ENCODE results near the gene TMCC2.
A peak's percentile ranks its signal among the peaks of the same experiment; 100 is the strongest.
"Not testable (repeated sequence)": the region's sequence is repeated elsewhere in the genome, so short reads cannot be mapped to it uniquely, and the experiment has no call there.

TMCC2 gene

GRCh38 chr1:205275916-205276688 is 48.4 kb downstream of the TMCC2 start:
- H3K27ac ChIP-seq (ENCODE audit: low read depth, low read length) = no peak overlapping the region
- H3K36me3 ChIP-seq (ENCODE audit: control insufficient read depth in 1 of 2, insufficient read depth in 2 of 2, low read length in 2 of 2) = no peaks in the 10 kb centered on the region
- H3K27me3 ChIP-seq (ENCODE audit: control insufficient read depth in 1 of 2, insufficient read depth in 2 of 2, low read length in 2 of 2) = no peaks in the 10 kb centered on the region
- peaks cover 7 to 13% of the 10 kb centered on the region in 2 donors for H3K4me1 ChIP-seq (ENCODE audit: control insufficient read depth in 1 of 2, insufficient read depth in 2 of 2, low read length in 2 of 2)
- no peak overlapping the region for H3K4me3 ChIP-seq (ENCODE audit: low read depth in 1 of 2, low read length in 2 of 2)
- no peaks in the 10 kb centered on the region for H3K9me3 ChIP-seq (ENCODE audit: control insufficient read depth in 1 of 2, low read length in 2 of 2)
- H3K9ac ChIP-seq (ENCODE audit: low read depth in 1 of 2, low read length in 2 of 2) = no peak overlapping the region

DNA sequence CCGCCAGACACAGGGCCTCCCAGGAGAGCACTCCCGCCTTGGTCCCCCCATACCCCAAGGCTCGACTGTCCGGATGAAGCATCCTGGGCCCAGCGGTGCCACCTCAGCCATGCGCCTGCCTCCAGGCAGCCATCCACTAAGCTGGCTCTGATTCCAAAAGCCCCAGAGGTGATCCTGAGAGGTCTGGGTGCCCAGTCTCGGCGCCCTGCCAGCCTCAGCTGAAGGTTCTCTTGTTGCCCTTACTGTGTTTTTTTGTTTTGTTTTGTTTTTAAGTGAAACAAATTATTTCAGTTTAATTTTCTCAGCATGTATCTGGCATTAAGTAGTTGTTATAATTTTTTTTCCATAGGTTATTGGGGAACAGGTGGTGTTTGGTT is 48.9 kb downstream of the TMCC2 start:
- Histone ChIP-seq H3K36me3 (ENCODE audit: control insufficient read depth in 1 of 2, insufficient read depth in 2 of 2, low read length in 2 of 2) (no peaks in the 10 kb centered on the region), H3K9ac (ENCODE audit: low read depth in 1 of 2, low read length in 2 of 2) (no peak overlapping the region), H3K4me3 (ENCODE audit: low read depth in 1 of 2, low read length in 2 of 2) (no peak overlapping the region), H3K27me3 (ENCODE audit: control insufficient read depth in 1 of 2, insufficient read depth in 2 of 2, low read length in 2 of 2) (no peaks in the 10 kb centered on the region), H3K4me1 (ENCODE audit: control insufficient read depth in 1 of 2, insufficient read depth in 2 of 2, low read length in 2 of 2) (peaks cover 5 to 13% of the 10 kb centered on the region in 2 donors), H3K27ac (ENCODE audit: low read depth, low read length) (no peak overlapping the region), H3K9me3 (ENCODE audit: control insufficient read depth in 1 of 2, low read length in 2 of 2) (no peaks in the 10 kb centered on the region)

DNA sequence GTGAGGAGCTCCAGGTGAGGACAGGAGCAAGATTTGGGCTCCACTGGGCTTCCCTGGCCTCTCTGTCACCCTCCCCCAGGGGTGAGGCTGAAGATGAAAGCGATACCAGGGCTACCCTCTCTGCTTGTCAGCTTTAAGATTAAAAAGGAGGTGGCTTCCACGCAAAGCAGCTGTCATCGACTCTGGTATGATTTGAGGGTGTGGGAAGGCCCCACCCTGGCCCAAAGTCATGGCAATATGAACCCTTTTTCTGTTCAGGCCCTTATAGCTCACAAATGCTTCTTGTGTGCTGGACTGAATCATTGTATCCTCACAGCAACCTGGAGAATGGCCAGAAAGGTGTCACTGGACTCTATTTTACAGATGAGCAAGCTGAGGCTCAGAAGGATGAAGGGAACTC is 52.2 kb downstream of the TMCC2 start:
- H3K9ac ChIP-seq (ENCODE audit: low read depth in 1 of 2, low read length in 2 of 2) = no peak overlapping the region
- no peaks in the 10 kb centered on the region for H3K27me3 ChIP-seq (ENCODE audit: control insufficient read depth in 1 of 2, insufficient read depth in 2 of 2, low read length in 2 of 2)
- no peak overlapping the region for H3K27ac ChIP-seq (ENCODE audit: low read depth, low read length)
- H3K9me3 ChIP-seq (ENCODE audit: control insufficient read depth in 1 of 2, low read length in 2 of 2) = no peaks in the 10 kb centered on the region
- H3K4me3 ChIP-seq (ENCODE audit: low read depth in 1 of 2, low read length in 2 of 2) = no peak overlapping the region
- no peaks in the 10 kb centered on the region for H3K36me3 ChIP-seq (ENCODE audit: control insufficient read depth in 1 of 2, insufficient read depth in 2 of 2, low read length in 2 of 2)
- peaks cover 14% of the 10 kb centered on the region in 2 donors for H3K4me1 ChIP-seq (ENCODE audit: control insufficient read depth in 1 of 2, insufficient read depth in 2 of 2, low read length in 2 of 2)

GRCh38 chr1:205280666-205281395 is 53.1 kb downstream of the TMCC2 start:
- H3K27ac ChIP-seq (ENCODE audit: low read depth, low read length) = not testable (repeated sequence)
- peaks cover 20% of the 10 kb centered on the region in 2 donors for H3K4me1 ChIP-seq (ENCODE audit: control insufficient read depth in 1 of 2, insufficient read depth in 2 of 2, low read length in 2 of 2)

DNA sequence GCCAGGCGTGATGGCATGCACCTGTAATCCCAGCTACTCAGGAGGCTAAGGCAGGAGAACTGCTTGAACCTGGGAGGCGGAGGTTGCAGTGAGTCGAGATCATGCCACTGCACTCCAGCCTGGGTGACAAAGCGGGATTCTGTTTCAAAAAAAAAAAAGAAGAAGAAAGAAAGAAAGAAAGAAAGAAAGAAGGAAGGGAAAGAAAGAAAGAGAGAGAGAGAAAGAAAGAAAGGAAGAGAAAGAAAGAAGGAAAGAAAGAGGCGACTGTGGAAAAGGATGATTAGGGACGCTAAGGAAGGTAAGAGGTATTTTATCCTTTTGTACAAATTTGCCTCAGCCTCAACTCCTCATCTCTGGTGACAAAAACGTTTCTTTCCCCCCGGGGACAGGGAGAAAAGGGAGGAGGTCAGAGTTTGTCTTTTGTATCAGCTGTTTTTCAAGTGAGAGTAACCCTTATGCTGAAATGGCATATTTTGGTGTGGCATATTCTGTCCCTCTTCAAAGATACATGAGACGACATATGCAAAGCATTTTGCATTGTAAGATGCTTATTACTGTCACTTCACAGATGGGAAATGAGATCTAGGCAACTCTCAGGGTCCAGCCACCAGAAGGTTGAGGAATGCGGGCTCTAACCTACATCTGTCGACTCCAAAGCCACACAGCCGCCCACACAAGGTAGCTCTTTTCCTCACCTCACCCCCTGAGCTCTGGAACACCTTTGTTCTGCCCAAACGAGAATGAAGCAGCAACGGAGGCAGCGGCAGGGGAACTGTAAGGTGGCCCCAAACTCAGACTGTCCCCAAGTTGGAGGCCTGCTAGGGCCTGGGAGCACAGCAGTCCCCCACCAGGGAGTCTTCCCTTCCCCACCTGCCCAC is 55.8 kb downstream of the TMCC2 start:
- Histone ChIP-seq H3K9me3 (ENCODE audit: control insufficient read depth in 1 of 2, low read length in 2 of 2) (no peaks in the 10 kb centered on the region), H3K4me3 (ENCODE audit: low read depth in 1 of 2, low read length in 2 of 2) (no peak overlapping the region), H3K9ac (ENCODE audit: low read depth in 1 of 2, low read length in 2 of 2) (peak overlapping the region in 1 of 2 donors; percentile 8), H3K36me3 (ENCODE audit: control insufficient read depth in 1 of 2, insufficient read depth in 2 of 2, low read length in 2 of 2) (no peaks in the 10 kb centered on the region), H3K27ac (ENCODE audit: low read depth, low read length) (no peak overlapping the region), H3K27me3 (ENCODE audit: control insufficient read depth in 1 of 2, insufficient read depth in 2 of 2, low read length in 2 of 2) (no peaks in the 10 kb centered on the region), H3K4me1 (ENCODE audit: control insufficient read depth in 1 of 2, insufficient read depth in 2 of 2, low read length in 2 of 2) (peaks cover 44 to 45% of the 10 kb centered on the region in 2 donors)

More at GRCh38 chr1:205280666-205281395, 53.1 kb downstream of the TMCC2 start:
- not testable (repeated sequence) for H3K4me3 ChIP-seq (ENCODE audit: low read depth in 1 of 2, low read length in 2 of 2); H3K36me3 ChIP-seq (ENCODE audit: control insufficient read depth in 1 of 2, insufficient read depth in 2 of 2, low read length in 2 of 2); H3K9me3 ChIP-seq (ENCODE audit: control insufficient read depth in 1 of 2, low read length in 2 of 2); H3K9ac ChIP-seq (ENCODE audit: low read depth in 1 of 2, low read length in 2 of 2); H3K27me3 ChIP-seq (ENCODE audit: control insufficient read depth in 1 of 2, insufficient read depth in 2 of 2, low read length in 2 of 2)

DNA sequence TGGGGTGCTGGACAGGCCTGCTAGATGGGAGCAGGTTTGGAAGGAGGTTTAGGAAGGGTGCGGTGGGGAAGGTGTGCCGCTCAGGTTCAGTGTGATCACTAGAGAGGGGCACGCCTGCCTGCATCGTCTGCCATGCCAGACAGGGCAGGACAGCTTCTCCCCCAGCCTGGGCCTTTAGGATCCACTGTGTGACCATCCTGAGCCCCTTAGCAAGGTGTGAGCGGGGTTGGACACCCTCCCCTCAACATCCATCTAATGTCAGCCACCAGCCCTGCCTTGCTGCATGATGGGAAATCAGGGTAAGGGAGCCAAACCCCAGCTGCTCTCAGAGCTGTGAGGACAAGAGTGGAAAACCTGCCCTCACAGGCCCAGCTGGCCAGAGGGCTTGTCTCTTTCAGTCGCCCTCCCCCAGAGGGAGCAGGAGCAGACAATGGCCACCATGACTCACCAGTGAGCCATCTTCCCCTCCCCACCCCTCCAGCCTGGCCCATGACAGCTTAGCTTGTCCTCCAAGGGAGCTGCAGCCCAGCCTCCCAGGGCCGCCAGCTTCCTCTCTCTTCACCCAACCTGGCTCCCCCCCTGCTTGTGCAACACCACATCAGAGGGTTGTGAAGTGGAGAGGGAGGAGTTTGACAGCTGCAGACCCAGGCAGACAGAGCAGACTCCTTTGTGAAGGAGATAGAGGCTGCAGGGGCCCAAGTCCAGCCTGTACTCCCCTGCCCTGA is 56.8 kb downstream of the TMCC2 start:
- Histone ChIP-seq H3K4me1 (ENCODE audit: control insufficient read depth in 1 of 2, insufficient read depth in 2 of 2, low read length in 2 of 2) (peaks cover 44 to 45% of the 10 kb centered on the region in 2 donors), H3K9ac (ENCODE audit: low read depth in 1 of 2, low read length in 2 of 2) (peak overlapping the region; percentile 8 to 47), H3K27me3 (ENCODE audit: control insufficient read depth in 1 of 2, insufficient read depth in 2 of 2, low read length in 2 of 2) (no peaks in the 10 kb centered on the region), H3K4me3 (ENCODE audit: low read depth in 1 of 2, low read length in 2 of 2) (peak overlapping the region in 1 of 2 donors; percentile 3), H3K9me3 (ENCODE audit: control insufficient read depth in 1 of 2, low read length in 2 of 2) (no peaks in the 10 kb centered on the region), H3K36me3 (ENCODE audit: control insufficient read depth in 1 of 2, insufficient read depth in 2 of 2, low read length in 2 of 2) (no peaks in the 10 kb centered on the region), H3K27ac (ENCODE audit: low read depth, low read length) (peak overlapping the region; percentile 48)

GRCh38 chr1:205285381-205286101 is 57.8 kb downstream of the TMCC2 start:
- Histone ChIP-seq H3K27me3 (ENCODE audit: control insufficient read depth in 1 of 2, insufficient read depth in 2 of 2, low read length in 2 of 2) (no peaks in the 10 kb centered on the region), H3K36me3 (ENCODE audit: control insufficient read depth in 1 of 2, insufficient read depth in 2 of 2, low read length in 2 of 2) (no peaks in the 10 kb centered on the region), H3K27ac (ENCODE audit: low read depth, low read length) (peak overlapping the region; percentile 26), H3K9ac (ENCODE audit: low read depth in 1 of 2, low read length in 2 of 2) (peak overlapping the region in 1 of 2 donors; percentile 8), H3K4me3 (ENCODE audit: low read depth in 1 of 2, low read length in 2 of 2) (peak overlapping the region in 1 of 2 donors; percentile 1), H3K4me1 (ENCODE audit: control insufficient read depth in 1 of 2, insufficient read depth in 2 of 2, low read length in 2 of 2) (peaks cover 44 to 45% of the 10 kb centered on the region in 2 donors), H3K9me3 (ENCODE audit: control insufficient read depth in 1 of 2, low read length in 2 of 2) (no peaks in the 10 kb centered on the region)

- Histone ChIP-seq H3K4me1 (ENCODE audit: control insufficient read depth in 1 of 2, insufficient read depth in 2 of 2, low read length in 2 of 2) (peaks cover 44 to 45% of the 10 kb centered on the region in 2 donors), H3K4me3 (ENCODE audit: low read depth in 1 of 2, low read length in 2 of 2) (peak overlapping the region; percentile 8 to 32), H3K27ac (ENCODE audit: low read depth, low read length) (peak overlapping the region; percentile 50)
Observed at GRCh38 chr1:205286335-205286950, 58.7 kb downstream of the TMCC2 start.

GRCh38 chr1:205287076-205287475 is 59.3 kb downstream of the TMCC2 start:
- H3K4me1 ChIP-seq (ENCODE audit: control insufficient read depth in 1 of 2, insufficient read depth in 2 of 2, low read length in 2 of 2) = peaks cover 44 to 45% of the 10 kb centered on the region in 2 donors
- H3K9ac ChIP-seq (ENCODE audit: low read depth in 1 of 2, low read length in 2 of 2) = peak overlapping the region in 1 of 2 donors; percentile 33
- H3K27ac ChIP-seq (ENCODE audit: low read depth, low read length) = no peak overlapping the region

More at GRCh38 chr1:205286335-205286950, 58.7 kb downstream of the TMCC2 start:
- Histone ChIP-seq H3K9ac (ENCODE audit: low read depth in 1 of 2, low read length in 2 of 2) (peak overlapping the region; percentile 8 to 33), H3K9me3 (ENCODE audit: control insufficient read depth in 1 of 2, low read length in 2 of 2) (no peaks in the 10 kb centered on the region), H3K27me3 (ENCODE audit: control insufficient read depth in 1 of 2, insufficient read depth in 2 of 2, low read length in 2 of 2) (no peaks in the 10 kb centered on the region), H3K36me3 (ENCODE audit: control insufficient read depth in 1 of 2, insufficient read depth in 2 of 2, low read length in 2 of 2) (no peaks in the 10 kb centered on the region)

More at GRCh38 chr1:205287076-205287475, 59.3 kb downstream of the TMCC2 start:
- H3K36me3 ChIP-seq (ENCODE audit: control insufficient read depth in 1 of 2, insufficient read depth in 2 of 2, low read length in 2 of 2) = no peaks in the 10 kb centered on the region
- no peaks in the 10 kb centered on the region for H3K9me3 ChIP-seq (ENCODE audit: control insufficient read depth in 1 of 2, low read length in 2 of 2)
- peak overlapping the region in 1 of 2 donors; percentile 32 for H3K4me3 ChIP-seq (ENCODE audit: low read depth in 1 of 2, low read length in 2 of 2)
- no peaks in the 10 kb centered on the region for H3K27me3 ChIP-seq (ENCODE audit: control insufficient read depth in 1 of 2, insufficient read depth in 2 of 2, low read length in 2 of 2)
